HK-2 (cell line): Measurements from ENCODE around the gene DUSP16.
"Not testable (repeated sequence)": the region's sequence is repeated elsewhere in the genome, so short reads cannot be mapped to it uniquely, and the experiment has no call there.

Experiments
- DNase-seq: peaks from one replicate; pipeline ENCODE4 v3.0.0-alpha.2; 2018; ENCODE audit not compliant: unreplicated experiment

The DUSP16 gene

DNA sequence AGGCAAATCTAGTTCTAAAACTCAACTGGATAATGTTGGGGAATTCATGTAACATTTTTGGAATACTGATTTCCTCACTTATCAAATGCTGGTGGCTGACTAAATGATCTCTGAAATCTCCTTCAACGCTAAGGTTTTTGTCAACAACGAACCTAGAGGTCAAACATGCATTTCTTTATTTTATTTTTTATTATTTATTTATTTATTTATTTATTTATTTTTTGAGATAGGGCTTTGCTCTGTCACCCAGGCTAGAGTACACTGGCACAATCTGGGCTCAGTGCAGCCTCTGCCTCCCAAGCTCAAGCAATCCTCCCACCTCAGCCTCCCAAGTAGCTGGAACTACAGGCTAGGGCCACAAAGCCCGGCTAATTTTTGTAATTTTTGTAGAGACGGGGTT, 64.5 kb downstream of the DUSP16 start:
- DNase-seq: no peak

DNA sequence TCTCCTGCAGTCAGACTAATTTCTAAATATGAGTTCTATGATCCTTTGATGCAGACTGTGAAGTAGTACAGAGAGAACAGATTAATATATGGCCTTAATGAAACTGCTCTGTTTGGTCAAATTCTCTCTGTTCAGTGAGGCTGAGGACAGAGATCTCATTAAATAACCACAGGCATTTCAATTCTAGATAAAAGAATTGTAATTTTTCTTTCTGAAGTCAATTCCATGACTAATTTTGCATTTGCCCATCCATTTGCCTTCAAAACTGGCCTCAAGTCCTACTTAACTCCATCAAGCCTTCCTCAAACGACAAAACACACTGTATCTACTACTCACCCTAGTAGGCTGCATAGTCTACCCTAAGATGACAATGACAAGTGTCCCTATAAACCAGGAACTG, 67.1 kb downstream of the DUSP16 start:
- DNase-seq: no peak

DNA sequence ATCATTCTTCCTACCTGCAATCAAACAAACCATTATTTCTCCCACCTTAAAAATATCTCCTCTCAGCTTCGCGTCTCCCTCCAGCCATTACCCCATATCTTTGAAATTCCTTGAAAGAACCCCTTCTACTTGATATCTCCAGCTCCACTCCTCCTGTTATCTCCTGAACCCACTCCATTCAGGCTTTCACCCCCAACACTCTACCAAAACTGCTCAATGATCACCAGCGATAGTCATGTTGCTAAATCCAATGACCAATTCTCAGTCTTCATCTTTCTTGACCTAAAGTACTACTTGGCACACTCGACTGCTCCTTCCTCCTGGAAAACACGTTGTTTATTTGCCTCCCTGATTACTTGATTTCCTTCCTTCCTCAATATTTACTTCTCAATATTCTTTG, 70.1 kb downstream of the DUSP16 start:
- no peak for DNase-seq

DNA sequence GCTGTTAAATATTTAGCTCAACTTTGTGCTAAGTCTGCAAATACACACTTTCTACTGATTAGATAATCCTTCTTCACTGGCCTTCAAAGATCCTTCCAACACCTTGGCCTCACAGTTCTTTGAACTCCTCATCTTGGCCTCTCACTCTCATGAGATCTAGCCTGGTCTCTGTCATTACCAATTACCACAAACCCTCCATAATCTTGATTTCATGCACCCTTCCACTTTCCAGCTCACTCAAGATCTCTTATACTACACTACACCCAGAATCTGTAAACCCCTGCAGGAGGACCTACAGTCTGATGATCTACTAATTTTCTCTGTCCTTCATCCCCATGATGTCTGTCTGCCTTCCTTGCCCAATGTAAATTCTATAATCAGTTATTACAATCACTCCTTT, 71.1 kb downstream of the DUSP16 start:
- DNase-seq: no peak

DNA sequence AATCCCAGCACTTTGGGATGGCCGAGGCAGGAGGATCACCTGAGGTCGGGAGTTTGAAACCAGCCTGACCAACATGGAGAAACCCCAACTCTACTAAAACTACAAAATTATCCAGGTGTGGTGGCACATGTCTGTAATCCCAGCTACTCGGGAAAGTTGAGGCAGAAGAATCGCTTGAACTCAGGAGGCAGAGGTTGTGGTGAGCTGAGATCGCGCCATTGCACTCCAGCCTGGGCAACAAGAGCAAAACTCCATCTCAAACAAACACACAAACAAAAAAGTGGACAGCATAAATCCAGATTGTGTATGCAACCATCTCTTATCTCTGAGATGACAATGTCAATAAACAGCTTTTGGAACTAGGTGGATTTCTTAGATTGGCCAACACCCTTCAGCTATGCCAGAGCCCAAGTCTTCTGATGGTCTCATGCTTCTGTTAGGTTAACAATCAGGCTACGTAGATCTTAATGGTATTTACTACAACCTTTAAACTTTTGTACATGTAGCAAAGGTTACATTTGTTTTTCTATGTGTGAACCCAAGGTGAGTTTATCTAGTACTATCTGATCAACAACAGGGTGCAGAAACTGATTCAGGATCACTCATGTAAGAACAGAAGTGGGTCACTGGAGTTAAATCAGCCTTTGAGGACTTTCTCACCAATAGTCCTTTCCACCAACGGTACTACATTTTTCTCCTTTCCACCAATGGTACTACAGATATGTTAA, 73.7 kb downstream of the DUSP16 start:
- DNase-seq: no peak

DNA sequence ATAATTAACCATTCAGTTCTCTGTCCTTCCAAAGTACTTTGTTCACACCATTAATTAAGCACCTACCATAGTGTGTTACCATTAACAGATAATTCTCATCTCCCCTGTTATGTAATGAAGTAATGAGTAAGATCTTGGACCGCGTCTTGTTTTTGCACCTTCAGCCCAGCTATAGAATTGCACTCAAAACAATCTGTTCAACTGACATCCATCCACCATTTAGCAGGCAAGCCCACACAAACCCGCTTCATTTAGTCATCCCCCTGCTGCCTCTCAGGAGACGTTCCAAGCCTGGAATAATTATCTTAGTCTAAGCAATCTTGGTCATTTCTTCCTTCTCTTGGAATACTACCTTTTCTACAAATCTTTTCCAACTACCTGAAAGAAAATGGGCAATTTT, 74.4 kb downstream of the DUSP16 start:
- no peak for DNase-seq

DNA sequence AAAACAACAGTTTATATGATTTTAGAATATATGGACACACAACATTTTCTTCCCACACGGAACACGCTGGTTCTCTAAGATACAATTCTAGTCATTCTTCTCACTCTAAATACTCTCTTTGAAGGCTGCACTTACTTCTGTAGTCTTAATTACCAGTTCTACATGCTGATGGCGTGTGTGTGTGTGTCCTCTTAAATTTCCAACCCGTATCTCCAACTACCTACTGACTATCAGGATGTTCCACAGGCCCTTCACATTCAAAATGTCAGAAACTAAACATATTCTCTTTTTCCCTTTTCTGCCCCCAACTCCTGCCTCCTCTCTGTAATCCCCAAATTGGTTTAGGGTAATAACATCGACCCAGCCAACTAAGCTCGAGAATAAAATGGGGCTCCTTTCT, 75.2 kb downstream of the DUSP16 start:
- DNase-seq: no peak

DNA sequence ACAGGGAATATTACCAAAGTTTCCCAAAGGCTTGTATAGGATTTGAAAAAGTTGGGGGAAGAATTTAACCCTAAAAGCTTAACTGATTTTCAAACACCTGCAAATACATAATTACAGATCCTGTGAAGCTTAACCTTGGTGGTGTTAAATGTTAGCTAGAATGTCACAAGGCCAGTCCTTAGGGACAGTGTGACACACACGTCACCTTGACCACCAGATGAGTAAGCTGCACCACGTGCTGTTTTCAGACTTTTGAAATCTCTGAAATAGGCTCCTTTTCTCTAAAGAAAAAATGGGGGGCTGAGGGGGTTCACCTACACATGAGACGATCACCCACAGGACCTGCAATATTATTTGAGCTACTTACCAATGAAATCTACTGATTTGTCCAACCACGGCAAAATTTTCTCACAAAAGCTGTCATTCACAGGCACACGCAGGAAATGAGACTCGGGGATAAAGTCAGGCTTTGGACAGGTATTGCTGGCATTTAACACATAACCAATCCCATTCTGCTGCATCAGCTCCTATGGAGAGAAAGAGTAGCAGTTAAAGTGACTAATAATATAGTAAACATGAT, 75.9 kb downstream of the DUSP16 start:
- DNase-seq: no peak

DNA sequence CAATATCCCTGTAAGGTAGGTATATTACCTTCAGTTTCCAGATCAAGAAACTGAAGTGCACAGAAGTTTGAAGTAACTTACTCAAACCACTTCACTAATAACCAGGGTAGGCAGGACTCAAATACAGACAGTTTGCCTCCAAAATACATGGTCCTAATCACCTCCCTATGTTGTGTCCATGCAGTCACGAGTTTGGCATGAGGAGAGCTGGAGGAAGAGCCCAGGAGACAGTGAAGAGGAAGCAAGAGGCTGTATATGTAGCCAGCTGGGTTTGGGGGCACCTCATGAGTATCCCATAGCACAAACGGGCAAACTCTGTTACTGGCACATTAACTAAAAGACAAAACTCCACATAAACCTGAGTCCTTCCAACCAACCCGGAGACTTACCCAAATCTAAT, 79.2 kb downstream of the DUSP16 start:
- no peak for DNase-seq

DNA sequence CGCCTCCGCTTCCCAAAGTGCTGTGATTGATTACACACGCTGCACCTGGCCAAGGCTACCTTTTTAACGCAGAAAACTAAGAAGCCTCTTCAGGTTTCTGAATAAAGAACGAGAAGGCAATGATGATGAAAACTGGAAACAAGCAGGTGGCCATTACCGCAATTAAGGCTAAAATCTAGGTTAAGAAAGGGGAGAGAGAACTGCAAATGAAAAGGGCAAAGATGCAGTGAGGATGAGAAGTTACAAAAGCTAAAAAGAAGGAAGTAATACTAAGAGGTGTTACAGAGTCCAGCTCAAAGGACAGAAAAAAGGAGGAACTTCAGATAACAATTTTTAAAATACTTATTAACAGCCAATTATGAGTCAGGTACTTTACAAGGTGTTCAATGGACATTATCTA, 79.7 kb downstream of the DUSP16 start:
- no peak for DNase-seq

DNA sequence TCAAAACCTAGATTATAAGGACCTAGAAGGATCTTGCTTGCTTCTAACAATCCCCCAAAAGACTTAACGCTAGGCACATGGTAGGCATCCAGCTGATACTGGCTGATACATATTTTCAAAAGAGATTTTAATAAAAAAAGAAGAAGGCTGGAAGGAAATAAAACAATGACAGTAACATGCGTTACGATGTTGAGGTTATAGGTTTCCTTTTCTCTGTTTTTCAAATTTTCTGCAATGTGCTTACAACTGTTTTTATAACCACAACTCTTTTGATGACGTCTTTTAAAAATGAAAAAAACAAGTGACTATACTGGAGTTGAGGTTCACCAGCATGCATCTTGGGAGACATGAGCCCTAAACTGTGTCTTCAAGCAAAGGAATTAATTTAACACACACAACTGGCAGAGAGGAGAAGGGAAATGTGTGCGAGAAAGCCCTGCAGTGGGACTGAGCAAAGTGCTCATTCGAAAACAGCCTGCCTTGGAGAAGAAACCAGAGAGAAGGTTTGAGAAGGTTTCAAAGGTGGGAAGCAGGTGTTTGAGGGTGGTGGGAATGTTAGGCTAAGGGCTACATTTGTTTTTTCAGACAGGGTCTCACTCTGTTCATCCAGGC, 80.4 kb downstream of the DUSP16 start:
- DNase-seq: no peak

DNA sequence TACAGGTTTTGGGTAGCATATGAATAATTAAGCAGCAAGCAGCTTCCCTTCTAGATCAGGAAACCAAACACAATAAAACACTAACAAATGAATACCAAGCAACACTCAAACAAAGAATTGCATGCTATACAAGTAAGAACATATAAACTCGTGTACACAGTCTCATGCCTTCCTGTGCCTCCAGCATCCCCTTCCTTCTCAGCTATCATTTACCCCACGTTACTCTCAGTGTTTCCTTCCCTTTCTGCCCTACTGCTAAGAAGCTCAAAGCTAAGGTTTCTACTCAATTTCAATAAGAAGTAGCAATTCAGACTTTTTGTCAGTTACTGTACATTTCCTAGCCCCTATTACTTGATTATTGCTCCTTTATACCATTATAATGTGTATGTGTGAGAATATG, 81.0 kb downstream of the DUSP16 start:
- no peak for DNase-seq

DNA sequence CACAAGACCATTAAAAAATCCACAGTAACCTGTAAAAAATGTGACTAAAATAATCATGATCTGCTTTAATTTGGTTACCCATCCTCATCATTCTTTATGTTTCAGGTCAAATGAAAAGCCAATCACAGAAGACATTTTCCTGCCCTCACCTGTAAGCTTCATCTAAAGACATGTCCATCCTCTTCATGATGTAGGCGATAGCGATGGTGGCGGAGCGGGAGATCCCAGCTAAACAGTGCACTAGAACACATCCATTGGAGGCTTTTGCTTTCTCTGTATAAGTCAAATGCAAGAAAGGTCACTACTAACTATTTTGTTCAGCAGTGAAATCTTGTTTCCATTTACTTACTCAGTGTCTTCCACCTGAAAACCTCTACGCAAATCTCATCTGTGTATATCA, 82.6 kb downstream of the DUSP16 start:
- no peak for DNase-seq

DNA sequence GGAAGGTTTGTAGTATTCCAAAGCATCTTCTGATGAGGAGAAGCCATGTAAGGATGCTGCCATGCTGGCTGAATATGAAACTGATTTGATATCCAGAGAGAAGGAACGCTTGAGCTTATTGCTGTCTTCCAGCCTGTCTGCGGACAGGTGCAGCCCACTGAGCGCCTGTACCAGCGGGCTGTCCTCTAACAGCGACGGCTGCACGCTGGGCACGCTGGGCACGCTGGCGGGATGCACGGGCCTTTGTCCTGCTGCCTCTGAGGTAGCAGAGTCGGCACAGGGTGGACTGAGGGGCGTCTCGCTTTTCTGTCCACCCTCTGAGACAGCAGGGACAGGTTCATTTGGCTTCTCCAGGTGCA, 85.2 kb downstream of the DUSP16 start:
- no peak for DNase-seq

DNA sequence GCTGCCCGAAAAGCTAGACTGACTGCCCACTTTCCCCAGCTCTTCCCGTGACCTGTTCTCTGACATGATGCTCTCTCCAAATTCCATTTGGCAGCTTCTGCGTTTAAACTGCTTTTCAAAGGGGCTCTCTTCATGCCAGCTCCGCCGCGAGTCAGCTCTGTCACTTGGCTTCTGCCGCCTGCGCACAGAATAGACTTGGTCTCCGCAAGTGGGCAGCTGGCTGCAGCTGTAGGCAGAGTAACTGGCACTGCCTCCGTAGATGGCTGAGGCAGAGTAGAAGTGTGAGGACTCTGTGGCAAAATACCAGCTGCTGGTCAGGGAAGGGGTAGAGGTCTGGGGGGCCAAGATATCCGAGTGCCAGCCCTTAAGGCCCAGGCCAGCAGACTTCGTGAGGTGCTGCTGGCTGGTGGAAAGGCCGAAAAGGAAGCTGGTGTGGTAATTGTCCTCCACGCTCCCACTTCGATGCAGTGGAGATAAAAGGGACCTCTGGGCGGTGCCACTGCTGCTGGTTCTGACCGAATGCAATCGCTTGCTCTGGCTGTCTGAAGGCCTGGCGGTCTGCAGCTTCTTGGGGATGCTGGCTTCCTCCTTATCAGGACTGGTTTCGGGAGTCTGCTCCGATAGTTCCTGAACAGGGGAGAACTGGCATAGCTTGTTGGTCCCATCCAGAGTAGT, 85.7 kb downstream of the DUSP16 start:
- no peak for DNase-seq

DNA sequence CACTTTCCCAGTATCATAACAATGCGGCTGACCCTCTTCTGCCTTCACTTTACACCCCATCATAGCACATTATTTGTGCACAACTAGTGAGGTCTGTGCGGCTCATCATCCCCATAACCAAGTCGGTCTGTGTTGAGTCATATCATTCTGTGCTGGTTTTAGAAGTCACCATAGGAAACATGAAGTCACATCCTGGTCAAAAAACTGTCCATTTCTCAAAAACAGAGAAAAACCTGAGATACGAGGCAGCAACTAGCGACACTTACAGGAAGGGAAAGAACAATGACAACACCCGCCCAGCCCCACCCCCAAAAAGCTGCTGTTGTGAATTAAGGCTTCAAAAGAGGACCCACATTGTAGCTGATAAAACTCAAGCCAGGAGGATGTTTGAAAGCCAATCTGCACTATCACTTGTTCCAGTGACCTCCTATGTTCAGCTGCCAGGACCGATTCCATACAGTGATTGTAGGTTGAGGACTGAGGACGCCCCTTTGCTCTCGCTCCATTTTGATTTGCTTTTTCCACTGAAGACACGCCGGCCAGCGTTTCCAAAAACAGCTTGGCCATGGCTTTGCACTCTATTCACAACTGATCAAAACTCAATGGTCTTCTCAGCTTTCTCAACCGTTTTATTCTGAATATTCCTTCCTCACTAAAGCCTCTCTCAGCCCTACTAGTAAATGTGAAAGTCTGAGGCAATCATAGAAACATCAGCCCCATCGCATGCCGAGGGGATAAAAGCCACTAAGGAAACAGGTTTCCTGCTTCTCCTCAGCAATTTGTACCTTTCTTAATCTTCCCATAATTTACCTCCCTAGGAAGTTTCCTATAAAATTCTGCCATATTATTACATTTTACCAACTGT, 87.5 kb downstream of the DUSP16 start:
- no peak for DNase-seq

DNA sequence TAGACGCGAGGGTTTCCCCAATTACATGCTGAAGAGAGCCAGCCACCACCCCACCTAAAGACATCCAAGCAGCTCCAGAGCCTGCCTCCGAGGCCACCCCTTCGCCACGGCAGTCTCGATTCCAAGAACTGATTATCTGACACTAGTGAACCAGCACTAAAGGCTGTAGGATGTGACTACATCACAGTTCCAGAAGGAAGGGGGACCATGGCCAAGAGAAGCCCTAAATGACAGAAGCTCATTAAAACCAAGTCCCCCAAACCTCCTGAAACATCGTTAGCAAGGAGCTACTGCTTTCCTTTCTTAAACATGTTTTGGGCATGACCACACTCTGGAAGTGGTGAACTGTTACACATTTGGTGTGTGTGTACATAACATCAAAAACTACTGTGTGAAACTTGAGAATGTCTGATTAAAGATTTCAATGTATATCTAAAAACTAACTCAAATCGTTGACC, 88.2 kb downstream of the DUSP16 start:
- no peak for DNase-seq

DNA sequence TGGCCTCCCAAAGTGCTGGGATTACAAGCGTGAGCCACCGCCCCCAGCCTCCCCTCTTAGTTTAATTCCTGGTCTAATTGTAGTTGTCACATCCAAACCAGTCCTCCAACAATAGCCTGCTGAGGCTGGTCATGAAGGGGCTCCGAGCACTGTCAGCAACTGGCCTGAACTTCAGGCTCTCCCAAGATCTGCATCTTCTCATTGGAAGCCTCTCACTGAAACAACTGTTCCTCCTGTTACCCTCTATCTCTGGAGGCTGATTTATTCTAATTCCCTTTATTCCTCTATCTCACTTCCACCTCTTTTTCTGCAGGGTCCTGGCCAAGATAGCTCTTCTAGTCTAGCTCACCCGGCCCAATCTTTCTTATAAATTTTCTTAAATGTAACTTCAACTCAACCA, 89.4 kb downstream of the DUSP16 start:
- DNase-seq: no peak

DNA sequence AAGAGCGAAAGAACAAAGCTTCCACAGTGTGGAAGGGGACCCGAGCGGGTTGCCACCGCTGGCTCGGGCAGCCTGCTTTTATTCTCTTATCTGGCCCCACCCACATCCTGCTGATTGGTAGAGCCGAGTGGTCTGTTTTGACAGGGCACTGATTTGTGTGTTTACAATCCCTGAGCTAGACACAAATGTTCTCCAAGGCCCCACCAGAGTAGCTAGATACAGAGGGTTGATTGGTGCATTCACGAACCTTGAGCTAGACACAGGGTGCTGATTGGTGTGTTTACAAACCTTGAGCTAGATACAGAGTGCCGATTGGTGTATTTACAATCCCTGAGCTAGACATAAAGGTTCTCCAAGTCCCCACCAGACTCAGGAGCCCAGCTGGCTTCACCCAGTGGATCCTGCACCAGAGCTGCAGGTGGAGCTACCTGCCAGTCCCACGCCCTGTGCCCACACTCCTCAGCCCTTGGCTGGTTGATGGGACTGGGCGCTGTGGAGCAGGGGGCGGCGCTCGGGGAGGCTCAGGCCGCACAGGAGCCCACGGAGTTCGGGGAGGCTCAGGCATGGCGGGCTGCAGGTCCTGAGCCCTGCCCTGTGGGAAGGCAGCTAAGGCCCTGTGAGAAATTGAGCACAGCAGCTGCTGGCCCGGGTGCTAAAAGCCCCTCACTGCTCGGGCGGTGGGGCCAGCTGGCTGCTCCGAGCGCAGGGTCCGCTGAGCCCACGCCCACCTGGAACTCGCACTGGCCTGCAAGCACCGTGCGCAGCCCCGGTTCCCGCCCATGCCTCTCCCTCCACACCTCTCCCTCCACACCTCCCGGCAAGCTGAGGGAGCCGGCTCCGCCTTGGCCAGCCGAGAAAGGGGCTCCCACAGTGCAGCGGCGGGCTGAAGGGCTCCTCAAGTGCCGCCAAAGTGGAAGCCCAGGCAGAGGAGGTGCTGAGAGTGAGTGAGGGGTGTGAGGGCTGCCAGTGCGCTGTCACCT, 90.4 kb downstream of the DUSP16 start:
- DNase-seq: not testable (repeated sequence)

DNA sequence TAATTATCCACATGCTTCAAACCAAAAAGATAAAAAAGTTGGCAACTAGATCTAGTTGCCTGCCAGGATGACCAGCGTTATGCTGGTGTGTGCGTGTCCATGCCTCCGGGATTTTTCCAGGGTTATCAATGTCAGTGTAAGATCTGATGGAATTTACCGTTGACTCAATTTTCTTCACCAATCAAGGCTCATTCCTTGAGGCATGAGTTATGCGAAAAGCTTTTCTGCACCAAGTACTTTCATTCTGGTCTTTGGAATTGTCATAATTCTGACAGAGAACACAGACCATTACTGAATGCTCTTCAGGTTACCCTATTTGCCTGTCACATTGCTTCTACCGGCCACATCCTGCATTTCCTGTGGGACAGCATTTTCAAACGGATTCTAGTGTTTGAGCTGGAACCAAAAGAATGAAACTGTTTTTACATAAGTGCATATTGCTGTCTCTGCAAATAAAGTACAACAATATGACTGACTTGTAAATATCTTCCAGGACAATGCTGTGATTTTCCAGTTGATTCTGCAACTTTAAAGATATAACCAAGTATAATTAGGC, 91.8 kb downstream of the DUSP16 start:
- DNase-seq: no peak
